SHP77 treated with DMSO at 0.1 percent for 48 hours (cell line): ENCODE results near the gene TRIM26.
"Not testable (repeated sequence)": the region's sequence is repeated elsewhere in the genome, so short reads cannot be mapped to it uniquely, and the experiment has no call there.

Experiments used
- DNase-seq: peaks from one replicate; lab custom pipeline; 2025; lab: John Stamatoyannopoulos, UW

Gene TRIM26

GRCh38 chr6:30152910-30153610 lies 60.1 kb downstream of the TRIM26 start:
- no peak for DNase-seq

GRCh38 chr6:30152016-30152673 lies 61.1 kb downstream of the TRIM26 start:
- DNase-seq, result no peak

GRCh38 chr6:30151580-30151979 lies 61.6 kb downstream of the TRIM26 start:
- DNase-seq, result no peak

DNA sequence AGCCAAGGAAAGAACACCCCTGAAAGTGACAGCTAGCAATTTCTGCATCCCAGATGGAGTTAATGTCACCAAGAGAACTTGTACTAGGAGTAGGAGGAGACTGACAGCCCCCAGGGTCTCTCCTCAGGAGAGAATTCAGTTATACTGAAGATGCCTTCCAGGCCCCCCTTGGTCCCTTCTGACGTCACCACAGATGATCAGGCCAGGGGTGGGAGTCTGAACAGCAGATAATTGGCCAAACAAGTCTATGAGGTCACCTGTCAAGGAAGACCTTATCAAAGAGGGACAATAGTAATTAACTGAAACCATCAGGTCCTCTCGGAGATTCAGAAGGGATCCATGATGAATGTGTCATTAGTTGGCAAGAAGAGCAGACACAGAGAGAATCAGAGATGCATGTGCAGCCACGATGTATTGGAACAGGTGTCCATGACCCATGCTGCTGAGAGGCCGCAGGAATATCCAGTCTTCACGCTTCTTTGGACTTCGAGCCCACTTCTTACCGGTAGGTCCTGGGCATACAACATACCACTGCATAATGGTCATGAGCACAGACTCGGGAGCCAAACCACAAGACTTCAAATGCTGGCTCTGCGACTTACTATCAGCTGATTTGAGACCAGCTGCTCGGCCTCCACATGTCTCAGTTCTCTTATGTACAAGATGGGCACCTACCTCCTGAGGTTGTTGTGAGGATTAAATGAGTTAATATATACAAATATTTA lies 62.4 kb downstream of the TRIM26 start:
- no peak for DNase-seq

- DNase-seq, result no peak
These were observed 63.2 kb downstream of the TRIM26 start for GRCh38 chr6:30149858-30150550.

DNA sequence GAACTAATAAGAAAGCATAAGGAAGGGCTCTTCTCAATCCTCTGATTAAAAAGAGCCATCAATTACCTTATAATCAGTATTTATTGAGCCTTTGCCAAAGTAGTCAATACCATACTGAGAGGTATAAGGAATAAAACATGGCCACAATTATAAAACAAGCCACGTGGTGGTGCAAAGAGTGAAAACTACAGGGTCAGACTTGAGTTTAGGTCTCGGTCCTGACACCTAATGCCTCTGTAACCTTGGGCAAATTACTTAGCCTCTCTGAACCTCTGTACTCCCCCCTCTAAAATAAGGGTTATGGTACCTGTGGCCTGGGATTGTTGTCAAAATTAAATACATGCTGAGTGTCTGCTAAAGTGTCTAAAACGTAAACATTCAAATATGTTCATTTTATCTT lies 64.0 kb downstream of the TRIM26 start:
- DNase-seq, result no peak

- no peak for DNase-seq
These were observed 66.1 kb downstream of the TRIM26 start for GRCh38 chr6:30147096-30147495.

DNA sequence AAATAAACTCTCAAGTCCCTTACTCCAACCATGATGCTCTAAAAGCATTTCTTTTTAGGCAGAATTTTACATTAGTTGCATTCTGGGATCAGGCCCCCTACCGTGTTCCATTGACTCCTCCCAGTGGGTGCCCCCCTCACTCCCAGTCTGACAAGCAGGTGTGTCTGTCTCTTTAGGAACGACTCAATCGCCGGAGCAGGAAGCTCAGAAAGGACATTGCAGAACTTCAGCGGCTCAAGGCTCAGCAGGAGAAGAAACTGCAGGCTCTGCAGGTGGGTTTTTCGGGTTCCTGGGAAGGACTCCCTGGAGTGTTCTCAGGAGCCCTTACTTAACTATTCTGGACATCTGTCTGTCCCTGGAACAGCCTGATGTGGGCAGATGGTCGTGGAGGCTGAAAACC lies 67.4 kb downstream of the TRIM26 start:
- no peak for DNase-seq

GRCh38 chr6:30144811-30145210 lies 68.4 kb downstream of the TRIM26 start:
- no peak for DNase-seq

DNA sequence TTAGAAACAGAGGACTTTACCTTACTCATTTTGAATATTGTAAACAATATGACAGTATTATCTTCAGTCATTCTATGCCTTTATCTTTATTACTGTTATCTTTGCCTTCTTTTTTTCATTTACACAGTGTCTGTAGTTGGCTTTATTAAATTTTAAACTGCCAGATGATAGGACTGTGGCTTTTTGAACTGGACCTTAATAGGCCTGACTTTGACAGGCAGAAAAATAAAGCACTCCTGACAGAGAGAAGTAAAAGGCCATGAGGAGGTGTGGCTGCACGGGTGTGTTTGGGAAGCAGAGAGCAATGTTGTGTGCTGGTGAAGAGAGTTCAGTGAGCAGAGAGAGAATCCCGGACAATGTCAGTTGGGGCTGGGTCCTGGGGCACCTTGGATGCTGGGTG lies 69.4 kb downstream of the TRIM26 start:
- no peak for DNase-seq

- DNase-seq, result no peak
These were observed 70.5 kb downstream of the TRIM26 start for GRCh38 chr6:30142665-30143064.

DNA sequence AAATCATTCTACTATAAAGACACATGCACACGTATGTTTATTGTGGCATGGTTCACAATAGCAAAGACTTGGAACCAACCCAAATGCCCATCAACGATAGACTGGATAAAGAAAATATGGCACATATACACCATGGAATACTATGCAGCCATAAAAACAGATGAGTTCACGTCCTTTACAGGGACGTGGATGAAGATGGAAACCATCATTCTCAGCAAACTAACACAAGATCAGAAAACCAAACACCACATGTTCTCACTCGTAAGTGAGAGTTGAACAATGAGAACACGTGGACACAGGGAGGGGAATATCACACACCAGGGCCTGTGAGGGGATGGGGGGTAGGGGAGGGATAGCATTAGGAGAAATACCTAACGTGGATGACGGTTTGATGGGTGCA lies 73.0 kb downstream of the TRIM26 start:
- DNase-seq, result not testable (repeated sequence)

DNA sequence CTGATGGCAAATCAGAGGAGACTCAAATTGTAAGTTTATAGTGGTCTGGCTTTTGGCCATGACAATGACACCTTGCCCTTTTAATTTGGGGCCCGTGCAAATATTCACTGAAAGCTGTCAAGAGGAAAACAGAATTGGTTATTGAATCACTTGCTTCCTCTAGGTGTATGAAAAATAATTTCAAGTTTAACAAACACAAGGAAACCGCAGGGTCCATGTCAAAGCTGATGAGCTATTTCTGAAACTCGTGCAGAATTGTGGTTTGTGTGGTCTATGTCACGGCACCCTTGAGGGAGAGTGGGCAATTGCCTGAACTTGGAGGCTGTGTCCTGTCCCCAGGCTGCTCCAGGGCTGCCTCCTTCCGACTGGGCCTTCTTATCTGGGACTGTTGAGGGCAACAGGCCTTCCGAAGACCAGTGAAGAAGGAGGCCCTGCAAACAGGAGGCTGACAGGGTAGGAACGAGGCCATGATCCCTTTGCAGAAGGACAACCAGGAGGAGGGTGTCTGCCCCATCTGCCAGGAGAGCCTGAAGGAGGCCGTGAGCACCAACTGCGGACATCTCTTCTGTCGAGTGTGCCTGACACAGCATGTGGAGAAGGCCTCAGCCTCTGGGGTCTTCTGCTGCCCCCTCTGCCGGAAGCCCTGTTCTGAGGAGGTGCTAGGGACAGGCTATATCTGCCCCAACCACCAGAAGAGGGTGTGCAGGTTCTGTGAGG lies 76.5 kb downstream of the TRIM26 start:
- DNase-seq, result no peak

DNA sequence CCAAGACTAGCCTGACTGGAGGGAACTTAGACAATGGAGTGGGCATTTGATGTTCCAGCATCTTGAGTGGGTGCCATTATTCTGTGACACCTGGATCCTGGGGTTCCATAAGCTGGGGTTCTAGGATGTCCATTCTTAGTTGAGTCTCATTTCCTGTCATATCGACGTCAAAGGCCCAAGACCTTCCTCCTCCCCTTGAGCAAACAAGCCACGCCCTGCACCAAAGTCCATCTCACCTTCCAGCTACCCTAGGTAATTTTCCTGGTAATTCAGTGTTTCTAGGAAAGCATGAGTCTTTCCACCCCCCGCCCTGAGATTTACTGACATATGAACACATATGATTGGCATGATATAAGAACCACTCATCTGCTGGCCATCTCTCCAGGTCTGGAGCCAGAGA lies 77.4 kb downstream of the TRIM26 start, which contains the start of gene TRIM40:
Gene TRIM40, plus strand, starts transcription at position 384 of the 400 bp plus-strand sequence. CDS start 897 bp downstream, outside the sequence.
- no peak for DNase-seq

- no peak for DNase-seq
These were observed 78.1 kb downstream of the TRIM26 start for GRCh38 chr6:30135147-30135546.
